ENCODE measurements around the gene TMC8. TPM values are rescaled to one million over a fixed set of nuclear protein-coding genes. Genes with fewer than 3 reads are reported as not detected.
"Not testable (repeated sequence)": the region's sequence is repeated elsewhere in the genome, so short reads cannot be mapped to it uniquely, and the experiment has no call there.

Gene TMC8
- total RNA-seq (2.7 TPM), polyA plus RNA-seq (3.6 TPM)

- WGBS, result 84% methylated on average over 10 of the region's 10 CpGs
- Histone ChIP-seq H3K4me1 (ENCODE audit: insufficient read depth) (no peaks in the 10 kb centered on the region), H3K27ac (ENCODE audit: low read depth) (no peak within 1 kb of the TSS)
These were observed at the start of gene TMC8 for GRCh38 chr17:78130437-78131101. Gene TMC8 (plus strand): TSS chr17:78130771. CDS start chr17:78131589, 818 bp downstream.

GRCh38 chr17:78081551-78081950 lies 49.0 kb upstream of the TMC8 start:
- WGBS, result 83% methylated on average over 3 of the region's 3 CpGs
- no peak overlapping the region for H3K27ac ChIP-seq (ENCODE audit: low read depth)
- H3K36me3 ChIP-seq (ENCODE audit: insufficient read depth), result peaks cover 6% of the 10 kb centered on the region
- H3K4me3 ChIP-seq (ENCODE audit: low read depth, low read length), result no peak overlapping the region
- no peak for DNase-seq (ENCODE audit: extremely low spot score)
- no peaks in the 10 kb centered on the region for H3K4me1 ChIP-seq (ENCODE audit: insufficient read depth)

More at GRCh38 chr17:78130437-78131101, at the start of gene TMC8:
- DNase-seq (ENCODE audit: extremely low spot score), result no peak
- H3K36me3 ChIP-seq (ENCODE audit: insufficient read depth), result no peaks in the 10 kb centered on the region
- H3K4me3 ChIP-seq (ENCODE audit: low read depth, low read length), result peak within 1 kb of the TSS; percentile 42

GRCh38 chr17:78082355-78082872 lies 48.2 kb upstream of the TMC8 start:
- 55% methylated on average over 5 of the region's 5 CpGs for WGBS
- not testable (repeated sequence) for H3K4me1 ChIP-seq (ENCODE audit: insufficient read depth); H3K4me3 ChIP-seq (ENCODE audit: low read depth, low read length); H3K27ac ChIP-seq (ENCODE audit: low read depth); H3K36me3 ChIP-seq (ENCODE audit: insufficient read depth); DNase-seq (ENCODE audit: extremely low spot score)

GRCh38 chr17:78082988-78083387 lies 47.6 kb upstream of the TMC8 start:
- Histone ChIP-seq H3K36me3 (ENCODE audit: insufficient read depth) (peaks cover 7% of the 10 kb centered on the region), H3K4me1 (ENCODE audit: insufficient read depth) (no peaks in the 10 kb centered on the region), H3K27ac (ENCODE audit: low read depth) (no peak overlapping the region), H3K4me3 (ENCODE audit: low read depth, low read length) (no peak overlapping the region)
- 68% methylated on average over 7 of the region's 7 CpGs for WGBS
- no peak for DNase-seq (ENCODE audit: extremely low spot score)

GRCh38 chr17:78086740-78087139 lies 43.8 kb upstream of the TMC8 start:
- no peak overlapping the region for H3K27ac ChIP-seq (ENCODE audit: low read depth)
- H3K36me3 ChIP-seq (ENCODE audit: insufficient read depth), result peaks cover 9% of the 10 kb centered on the region
- WGBS, result 96% methylated on average over 13 of the region's 13 CpGs
- no peak for DNase-seq (ENCODE audit: extremely low spot score)
- H3K4me1 ChIP-seq (ENCODE audit: insufficient read depth), result no peaks in the 10 kb centered on the region
- no peak overlapping the region for H3K4me3 ChIP-seq (ENCODE audit: low read depth, low read length)

GRCh38 chr17:78088529-78088928 lies 42.0 kb upstream of the TMC8 start:
- no peaks in the 10 kb centered on the region for H3K4me1 ChIP-seq (ENCODE audit: insufficient read depth)
- no peak for DNase-seq (ENCODE audit: extremely low spot score)
- WGBS, result 92% methylated on average over 1 of the region's 1 CpG
- no peak overlapping the region for H3K27ac ChIP-seq (ENCODE audit: low read depth)
- H3K36me3 ChIP-seq (ENCODE audit: insufficient read depth), result peaks cover 9% of the 10 kb centered on the region
- H3K4me3 ChIP-seq (ENCODE audit: low read depth, low read length), result no peak overlapping the region

GRCh38 chr17:78089576-78090281 lies 40.8 kb upstream of the TMC8 start:
- 79% methylated on average over 7 of the region's 7 CpGs for WGBS
- no peak for DNase-seq (ENCODE audit: extremely low spot score)
- Histone ChIP-seq H3K27ac (ENCODE audit: low read depth) (no peak overlapping the region), H3K4me3 (ENCODE audit: low read depth, low read length) (no peak overlapping the region), H3K4me1 (ENCODE audit: insufficient read depth) (no peaks in the 10 kb centered on the region), H3K36me3 (ENCODE audit: insufficient read depth) (peaks cover 9% of the 10 kb centered on the region)

GRCh38 chr17:78092794-78093324 lies 37.7 kb upstream of the TMC8 start:
- Histone ChIP-seq H3K27ac (ENCODE audit: low read depth) (no peak overlapping the region), H3K4me1 (ENCODE audit: insufficient read depth) (no peaks in the 10 kb centered on the region), H3K36me3 (ENCODE audit: insufficient read depth) (peaks cover 2% of the 10 kb centered on the region), H3K4me3 (ENCODE audit: low read depth, low read length) (no peak overlapping the region)
- whole genome bisulfite sequencing, result 78% methylated on average over 6 of the region's 6 CpGs
- no peak for DNase-seq (ENCODE audit: extremely low spot score)

GRCh38 chr17:78095035-78095434 lies 35.5 kb upstream of the TMC8 start:
- no peak overlapping the region for H3K4me3 ChIP-seq (ENCODE audit: low read depth, low read length)
- peaks cover 2% of the 10 kb centered on the region for H3K36me3 ChIP-seq (ENCODE audit: insufficient read depth)
- no peak overlapping the region for H3K27ac ChIP-seq (ENCODE audit: low read depth)
- WGBS, result 97% methylated on average over 6 of the region's 6 CpGs
- H3K4me1 ChIP-seq (ENCODE audit: insufficient read depth), result no peaks in the 10 kb centered on the region
- DNase-seq (ENCODE audit: extremely low spot score), result no peak

- peaks cover 2% of the 10 kb centered on the region for H3K36me3 ChIP-seq (ENCODE audit: insufficient read depth)
- no peak for DNase-seq (ENCODE audit: extremely low spot score)
- WGBS, result 94% methylated on average over 9 of the region's 9 CpGs
- H3K4me3 ChIP-seq (ENCODE audit: low read depth, low read length), result no peak overlapping the region
- H3K27ac ChIP-seq (ENCODE audit: low read depth), result no peak overlapping the region
- H3K4me1 ChIP-seq (ENCODE audit: insufficient read depth), result no peaks in the 10 kb centered on the region
These were observed 34.5 kb upstream of the TMC8 start for GRCh38 chr17:78096093-78096492.

- H3K4me1 ChIP-seq (ENCODE audit: insufficient read depth), result no peaks in the 10 kb centered on the region
- DNase-seq (ENCODE audit: extremely low spot score), result no peak
- no peak overlapping the region for H3K27ac ChIP-seq (ENCODE audit: low read depth)
- no peaks in the 10 kb centered on the region for H3K36me3 ChIP-seq (ENCODE audit: insufficient read depth)
- no peak overlapping the region for H3K4me3 ChIP-seq (ENCODE audit: low read depth, low read length)
- 81% methylated on average over 5 of the region's 5 CpGs for WGBS
These were observed 29.5 kb upstream of the TMC8 start for GRCh38 chr17:78101112-78101511.

- no peak for DNase-seq (ENCODE audit: extremely low spot score)
- no peaks in the 10 kb centered on the region for H3K36me3 ChIP-seq (ENCODE audit: insufficient read depth)
- no peak overlapping the region for H3K27ac ChIP-seq (ENCODE audit: low read depth)
- H3K4me3 ChIP-seq (ENCODE audit: low read depth, low read length), result no peak overlapping the region
- H3K4me1 ChIP-seq (ENCODE audit: insufficient read depth), result no peaks in the 10 kb centered on the region
- 91% methylated on average over 10 of the region's 10 CpGs for WGBS
These were observed 29.0 kb upstream of the TMC8 start for GRCh38 chr17:78101542-78101941.

GRCh38 chr17:78103311-78103710 lies 27.3 kb upstream of the TMC8 start:
- no peak overlapping the region for H3K27ac ChIP-seq (ENCODE audit: low read depth)
- H3K4me1 ChIP-seq (ENCODE audit: insufficient read depth), result peaks cover 2% of the 10 kb centered on the region
- DNase-seq (ENCODE audit: extremely low spot score), result no peak
- H3K36me3 ChIP-seq (ENCODE audit: insufficient read depth), result no peaks in the 10 kb centered on the region
- WGBS, result 57% methylated on average over 4 of the region's 4 CpGs
- no peak overlapping the region for H3K4me3 ChIP-seq (ENCODE audit: low read depth, low read length)

- DNase-seq (ENCODE audit: extremely low spot score), result no peak
- Histone ChIP-seq H3K36me3 (ENCODE audit: insufficient read depth) (no peaks in the 10 kb centered on the region), H3K27ac (ENCODE audit: low read depth) (no peak overlapping the region), H3K4me1 (ENCODE audit: insufficient read depth) (peaks cover 2% of the 10 kb centered on the region), H3K4me3 (ENCODE audit: low read depth, low read length) (no peak overlapping the region)
- 97% methylated on average over 28 of the region's 28 CpGs for WGBS
These were observed 26.0 kb upstream of the TMC8 start for GRCh38 chr17:78104540-78104941.

Measured in urinary bladder (tissue), 4 donors.